WTC11 (cell line): ENCODE results near the gene NIPAL4.

Experiments
- CREB1 ChIP-seq: sonication (generic); formaldehyde crosslinking; IDR thresholded peaks from 2 replicates; pipeline ENCODE4 v1.8.0; 2023; ENCODE audit warnings: mild to moderate bottlenecking, missing genetic modification reagents
- CTCF ChIP-seq: fragments of 200-600 bp; IDR thresholded peaks from 2 replicates; pipeline ENCODE4 v1.8.0; 2022; ENCODE audit warnings: antibody characterized with exemption
- FOXP1 ChIP-seq: sonication (generic); formaldehyde crosslinking; IDR thresholded peaks from 2 replicates; pipeline ENCODE4 v1.8.0; 2022; ENCODE audit warnings: missing genetic modification reagents, mild to moderate bottlenecking, moderate library complexity, borderline replicate concordance
- NFYB ChIP-seq: sonication (generic); formaldehyde crosslinking; conservative IDR thresholded peaks from 2 replicates; pipeline ENCODE4 v1.8.0; 2022; ENCODE audit warnings: low read depth, missing genetic modification reagents
- SP1 ChIP-seq: sonication (generic); formaldehyde crosslinking; conservative IDR thresholded peaks from 2 replicates; pipeline ENCODE4 v1.8.1; 2022; ENCODE audit warnings: missing genetic modification reagents
- USF1 ChIP-seq: sonication (generic); formaldehyde crosslinking; IDR thresholded peaks from 2 replicates; pipeline ENCODE4 v1.8.0; 2022; ENCODE audit warnings: mild to moderate bottlenecking, missing genetic modification reagents
- ZNF232 ChIP-seq: sonication (generic); formaldehyde crosslinking; IDR thresholded peaks from 2 replicates; pipeline ENCODE4 v1.8.0; 2022; ENCODE audit warnings: mild to moderate bottlenecking, missing genetic modification reagents
- ZNF263 ChIP-seq: sonication (generic); formaldehyde crosslinking; IDR thresholded peaks from 2 replicates; pipeline ENCODE4 v1.8.1; 2022; ENCODE audit warnings: low read depth, mild to moderate bottlenecking, moderate library complexity, missing genetic modification reagents
- ZNF671 ChIP-seq: fragments of 250-450 bp; sonication (Bioruptor Pico); IDR thresholded peaks from 2 replicates; pipeline ENCODE4 v1.8.0; 2021; ENCODE audit warnings: mild to moderate bottlenecking
- TF ChIP-seq, protein P1 (sequence below): sonication (generic); formaldehyde crosslinking; IDR thresholded peaks from 2 replicates; pipeline ENCODE4 v1.8.1; 2023; ENCODE audit warnings: mild to moderate bottlenecking, missing genetic modification reagents, moderate library complexity

GRCh38 chr5:157484768-157485167, 24.8 kb downstream of the NIPAL4 start:
- TF ChIP-seq, protein P1, sequence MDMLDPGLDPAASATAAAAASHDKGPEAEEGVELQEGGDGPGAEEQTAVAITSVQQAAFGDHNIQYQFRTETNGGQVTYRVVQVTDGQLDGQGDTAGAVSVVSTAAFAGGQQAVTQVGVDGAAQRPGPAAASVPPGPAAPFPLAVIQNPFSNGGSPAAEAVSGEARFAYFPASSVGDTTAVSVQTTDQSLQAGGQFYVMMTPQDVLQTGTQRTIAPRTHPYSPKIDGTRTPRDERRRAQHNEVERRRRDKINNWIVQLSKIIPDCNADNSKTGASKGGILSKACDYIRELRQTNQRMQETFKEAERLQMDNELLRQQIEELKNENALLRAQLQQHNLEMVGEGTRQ (CRISPR knock-in tag) = no peak
- TF ChIP-seq CTCF (no peak), ZNF232 (CRISPR knock-in tag) (no peak), ZNF263 (CRISPR knock-in tag) (no peak), SP1 (no peak), NFYB (no peak), FOXP1 (no peak), USF1 (no peak), CREB1 (CRISPR knock-in tag) (no peak), ZNF671 (no peak)
